ENCODE results near the gene RFX7. TPM values are rescaled to one million over a fixed set of nuclear protein-coding genes. Genes with fewer than 3 reads are reported as not detected.

Gene RFX7
- total and polyA plus RNA-seq, 2 donors (not counting 1 experiment from before 2014, with no cell fraction given): 6.6 to 44.8 TPM

- Histone ChIP-seq H3K9me3 (ENCODE audit: control extremely low read depth in 1 of 3, control insufficient read depth in 2 of 3, insufficient read depth in 1 of 3, low read length in 2 of 3) (no peaks in the 10 kb centered on the region), H3K9ac (ENCODE audit: low read length) (peak overlapping the region; percentile 62), H3K4me3 (ENCODE audit: control extremely low read depth in 1 of 5, extremely low read depth in 1 of 5, insufficient read depth in 1 of 5, low read depth in 2 of 5, low read length in 4 of 5) (peak overlapping the region in 4 of 5 experiments; percentile 57 to 93 (median 82)), H3K79me2 (ENCODE audit: control insufficient read depth, insufficient read depth, low read length) (peaks cover 37% of the 10 kb centered on the region), H3K4me2 (replicated peaks; ENCODE audit: low read depth, low read length, poor library complexity, severe bottlenecking) (peak overlapping the region; percentile 79), H3K27ac (ENCODE audit: low read length in 2 of 2) (peak overlapping the region; percentile 57 to 76), H3K4me1 (ENCODE audit: control insufficient read depth in 2 of 2, insufficient read depth in 2 of 2, low read length in 2 of 2) (peaks cover 24 to 25% of the 10 kb centered on the region in 2 donors), H2AFZ (ENCODE audit: insufficient read depth, low read depth, low read length, poor library complexity, severe bottlenecking) (peak overlapping the region; percentile 94), H3K36me3 (replicated peaks in 1 of 2; ENCODE audit: control extremely low read depth in 1 of 2, control insufficient read depth in 1 of 2, extremely low read depth in 1 of 2, insufficient read depth in 2 of 2, low read length in 1 of 2) (no peaks in the 10 kb centered on the region), H4K20me1 (ENCODE audit: control insufficient read depth, insufficient read depth, low read length, poor library complexity, severe bottlenecking) (no peaks in the 10 kb centered on the region), H3K27me3 (replicated peaks in 1 of 4; ENCODE audit: control extremely low read depth in 1 of 4, control insufficient read depth in 3 of 4, insufficient read depth in 4 of 4, low read length in 3 of 4) (no peaks in the 10 kb centered on the region)
- 50% methylated on average over 1 of the region's 10 CpGs for WGBS (ENCODE audit: insufficient coverage)
- ChIA-PET CTCF (interaction anchor here (0.7 to 2.8 kb wide), 26 partner anchors 9 to 1043 kb away, joined by 3 to 15 read pairs (median 4); no protein-coding TSS in a partner anchor), POLR2A (interaction anchor here (0.6 to 1.0 kb wide), 5 partner anchors 29 to 1468 kb away, joined by 3 to 9 read pairs (median 3); partner anchors contain the start of gene POLR2M)
- no peaks in the 10 kb centered on the region for H3K9me3 Mint-ChIP-seq (ENCODE audit: insufficient read depth)
- peaks cover 36% of the 10 kb centered on the region for H3K4me1 Mint-ChIP-seq
- peak overlapping the region; percentile 94 for H3K4me3 Mint-ChIP-seq
- H3K27ac Mint-ChIP-seq: peak overlapping the region; percentile 89
- ATAC-seq (ENCODE audit: low read depth) (no peak), DNase-seq (peak; percentile 59)
- intact Hi-C loops (cut with micrococcal nuclease): loop anchor here (2.0 to 10.0 kb wide), 6 partner anchors 150 to 1050 kb away; partner anchors contain the start of genes MNS1, RSL24D1 and TCF12
- no peak for TF ChIP-seq EZH2 (IDR thresholded peaks at IDR 0.05; ENCODE audit: borderline replicate concordance, insufficient read depth, low read depth, low read length, poor library complexity, severe bottlenecking)
- TF ChIP-seq CTCF (IDR thresholded peaks at IDR 0.05): no peak
- no peaks in the 10 kb centered on the region for H3K27me3 Mint-ChIP-seq
Measured at GRCh38 chr15:56244811-56245576, 1.3 kb upstream of the RFX7 start.
